GM21515 (cell line): Measurements from ENCODE around the gene ZCCHC14.
"Not testable (repeated sequence)": the region's sequence is repeated elsewhere in the genome, so short reads cannot be mapped to it uniquely, and the experiment has no call there.

Experiments
- ATAC-seq: cut with Tn5 transposase; IDR thresholded peaks from one replicate; pipeline ENCODE4 v1.9.1; 2021; ENCODE audit not compliant: unreplicated experiment

Gene ZCCHC14

DNA sequence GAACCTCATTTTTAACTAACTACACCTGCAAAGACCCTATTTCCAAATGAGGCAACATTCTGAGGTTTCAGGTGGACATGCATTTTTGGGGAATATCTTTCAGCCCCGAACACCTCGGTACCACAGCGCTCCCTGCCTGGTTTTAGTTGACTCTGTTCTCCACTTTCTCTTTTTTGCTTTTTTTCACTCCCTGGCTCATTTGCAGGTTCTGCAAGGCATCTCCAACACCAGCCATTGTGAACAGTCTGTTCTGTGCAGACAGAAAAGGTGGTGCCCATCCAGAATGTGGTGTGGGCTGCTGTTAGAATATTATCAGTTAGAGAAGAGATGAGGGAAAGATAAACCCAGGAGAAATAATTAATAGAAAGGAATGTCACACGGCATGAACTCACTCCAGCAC lies 32.5 kb upstream of the ZCCHC14 start:
- no peak for ATAC-seq

- ATAC-seq: no peak
Observed at GRCh38 chr16:87524407-87524806, 31.6 kb upstream of the ZCCHC14 start.

- not testable (repeated sequence) for ATAC-seq
Observed at GRCh38 chr16:87523605-87524004, 30.8 kb upstream of the ZCCHC14 start.

- not testable (repeated sequence) for ATAC-seq
Observed at GRCh38 chr16:87521764-87522163, 28.9 kb upstream of the ZCCHC14 start.

- ATAC-seq: not testable (repeated sequence)
Observed at GRCh38 chr16:87519170-87519569, 26.3 kb upstream of the ZCCHC14 start.

GRCh38 chr16:87518430-87519051 lies 25.7 kb upstream of the ZCCHC14 start:
- ATAC-seq: not testable (repeated sequence)

GRCh38 chr16:87517610-87518429 lies 25.0 kb upstream of the ZCCHC14 start:
- not testable (repeated sequence) for ATAC-seq

DNA sequence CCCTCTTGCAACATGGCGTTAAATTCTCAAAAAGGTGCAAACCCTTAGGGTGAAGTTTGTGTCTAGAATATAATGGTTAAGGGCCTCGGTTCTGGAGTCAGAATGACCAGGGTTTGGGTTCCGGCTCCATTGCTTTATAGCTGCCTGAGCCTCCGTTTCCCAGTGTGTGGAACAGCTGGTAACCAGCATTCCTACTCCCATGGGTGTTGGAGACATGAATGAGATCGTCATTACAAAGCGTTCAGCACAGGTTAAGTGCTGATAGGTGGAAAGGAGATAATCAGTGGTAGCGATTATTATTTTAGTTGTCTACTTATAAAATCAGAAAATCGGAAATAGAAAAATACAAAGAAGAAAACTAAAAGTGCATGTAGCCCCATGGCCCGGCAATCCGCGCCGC lies 23.5 kb upstream of the ZCCHC14 start:
- ATAC-seq: no peak

DNA sequence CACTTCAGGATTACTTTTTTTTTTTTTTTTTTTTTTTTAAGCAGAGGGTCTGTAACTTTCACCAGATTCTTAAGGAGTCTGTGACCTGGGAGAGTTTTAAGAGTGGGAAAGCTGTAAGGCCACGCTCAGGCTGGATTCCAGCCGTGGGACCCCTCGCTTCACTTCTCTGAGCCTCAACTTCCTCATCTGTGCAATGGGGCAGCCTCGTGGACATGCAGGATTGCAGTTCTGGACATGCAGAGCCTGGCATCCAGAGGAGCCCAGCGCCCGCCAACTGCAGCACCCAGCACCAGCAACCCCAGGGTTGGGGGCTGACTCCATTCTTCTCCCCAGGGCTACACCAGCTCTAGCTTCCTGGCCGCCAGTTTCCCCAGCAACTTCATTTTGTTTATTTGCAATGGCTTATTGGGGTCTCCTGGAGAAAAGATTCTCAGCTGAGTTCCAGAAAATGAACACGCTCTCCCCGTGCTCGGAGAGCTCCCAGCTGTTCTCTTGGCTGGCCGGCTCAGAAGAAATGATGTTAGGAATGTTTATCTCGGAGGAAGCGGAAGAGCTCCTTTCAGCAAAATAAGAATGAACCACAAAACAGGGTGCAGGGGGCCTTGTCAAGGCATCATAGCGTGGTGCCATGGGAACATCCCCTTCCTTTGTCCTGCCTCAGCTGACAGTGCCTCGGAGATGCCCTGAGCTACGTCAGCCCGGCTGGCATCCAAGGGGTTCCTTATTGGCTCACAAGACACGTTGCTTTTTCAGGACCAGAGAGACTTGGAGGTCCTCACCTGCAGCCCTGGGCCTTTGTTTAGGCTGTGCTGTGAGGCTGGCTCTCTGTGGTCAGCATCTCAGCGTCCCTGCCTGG lies 22.9 kb upstream of the ZCCHC14 start:
- ATAC-seq: no peak

DNA sequence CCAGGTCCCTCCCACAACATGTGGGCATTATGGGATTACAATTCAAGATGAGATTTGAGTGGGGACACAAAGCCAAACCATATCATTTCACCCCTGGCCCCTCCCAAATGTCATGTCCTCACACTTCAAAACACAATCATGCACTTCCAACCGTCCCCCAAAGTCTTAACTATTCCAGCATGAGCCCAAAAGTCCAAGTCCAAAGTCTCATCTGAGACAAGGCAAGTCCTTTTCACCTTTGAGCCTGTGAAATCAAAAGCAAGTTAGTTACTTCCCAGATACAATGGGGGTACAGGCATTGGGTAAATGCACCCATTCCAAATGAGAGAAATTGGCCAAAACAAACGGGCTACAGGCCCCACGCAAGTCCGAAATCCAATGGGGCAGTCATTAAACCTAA lies 17.0 kb upstream of the ZCCHC14 start:
- ATAC-seq: not testable (repeated sequence)

GRCh38 chr16:87507351-87508069 lies 14.7 kb upstream of the ZCCHC14 start:
- no peak for ATAC-seq

DNA sequence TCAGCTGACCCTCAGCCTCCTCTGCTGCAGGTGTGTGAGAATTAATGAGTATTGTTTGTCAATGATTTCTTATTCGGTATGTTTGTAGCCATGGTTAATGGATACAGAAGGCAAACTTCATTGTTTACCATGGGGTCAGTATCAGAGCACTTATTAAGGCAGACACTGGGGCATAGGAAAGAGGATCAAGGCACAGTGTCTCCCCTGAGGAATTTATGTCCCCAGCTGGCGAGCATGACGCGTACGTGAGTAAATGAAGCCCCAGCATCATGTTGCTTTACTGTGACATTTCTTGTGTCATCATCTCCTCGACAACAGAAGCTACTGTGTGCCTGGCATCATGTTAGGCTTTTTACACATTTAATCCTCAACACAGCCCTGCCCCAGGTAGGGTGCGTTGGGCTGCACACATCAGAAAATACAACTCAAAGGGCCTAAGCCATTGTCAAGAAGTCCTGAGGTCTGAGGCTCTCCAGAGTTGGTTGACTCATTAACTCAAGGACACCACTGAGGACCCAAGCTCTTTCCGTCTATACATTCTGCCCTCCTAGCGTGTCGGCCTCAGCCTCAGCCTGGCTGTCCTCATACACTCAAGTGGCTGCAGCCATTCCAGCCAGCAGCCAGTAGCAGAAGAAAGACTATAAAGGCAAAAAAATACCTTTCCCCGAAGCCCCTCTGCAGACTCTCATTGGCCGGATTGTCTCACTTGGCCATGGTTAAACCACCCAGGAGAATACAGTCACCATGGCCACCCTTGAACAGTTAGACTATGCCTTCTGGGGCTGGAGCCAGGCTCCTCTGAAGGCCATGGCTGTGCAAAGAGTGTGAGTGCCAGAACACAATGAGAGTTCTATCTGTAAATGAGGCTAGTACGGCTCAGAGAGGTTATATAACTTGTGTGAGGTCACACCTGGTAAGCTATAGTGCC lies 13.9 kb upstream of the ZCCHC14 start:
- no peak for ATAC-seq

DNA sequence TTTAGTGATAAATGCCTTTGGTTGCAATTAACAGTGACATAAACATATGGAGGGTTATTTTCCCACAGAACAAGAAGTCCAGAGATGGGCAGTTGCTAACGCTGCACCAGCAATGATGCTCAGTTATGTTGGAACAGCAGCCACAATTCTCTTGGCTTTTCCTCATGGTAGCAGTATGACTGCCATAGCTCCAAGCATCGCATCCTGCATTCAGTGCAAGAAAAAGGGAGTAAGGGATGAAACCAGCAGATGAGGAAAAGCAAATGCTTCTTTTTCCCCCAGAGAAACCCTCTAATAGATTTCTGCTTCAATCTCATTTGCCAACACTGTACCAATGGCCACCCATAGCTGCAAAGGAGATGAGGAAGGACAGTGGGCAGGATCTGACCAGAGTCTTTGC lies 13.0 kb upstream of the ZCCHC14 start:
- no peak for ATAC-seq

GRCh38 chr16:87503232-87503937 lies 10.6 kb upstream of the ZCCHC14 start:
- not testable (repeated sequence) for ATAC-seq

DNA sequence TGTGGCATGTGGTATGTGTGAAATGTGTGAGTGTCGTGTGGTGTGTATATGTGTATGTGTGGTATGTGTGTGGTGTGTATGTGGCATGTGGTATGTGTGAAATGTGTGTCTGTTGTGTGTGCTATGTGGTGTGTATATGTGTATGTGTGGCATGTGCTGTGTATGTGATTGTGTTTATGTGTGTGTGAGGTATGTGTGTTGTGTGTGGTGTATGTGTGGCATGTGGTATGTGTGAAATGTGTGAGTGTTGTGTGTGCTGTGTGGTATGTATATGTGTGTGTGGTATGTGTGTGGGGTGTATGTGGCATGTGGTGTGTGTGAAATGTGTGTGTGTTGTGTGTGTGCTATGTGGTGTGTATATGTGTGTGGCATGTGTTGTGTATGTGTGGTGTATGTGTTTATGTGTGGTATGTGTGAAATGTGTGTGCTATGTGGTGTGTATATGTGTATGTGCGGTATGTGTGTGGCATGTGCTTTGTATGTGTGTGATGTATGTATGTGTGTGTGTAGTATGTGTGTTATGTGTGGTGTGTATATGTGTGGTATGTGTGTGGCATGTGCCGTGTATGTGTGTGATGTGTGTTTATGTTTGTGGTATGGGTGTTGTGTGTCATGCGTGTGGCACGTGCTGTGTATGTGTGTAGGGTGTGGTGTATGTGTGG lies 9.6 kb upstream of the ZCCHC14 start:
- no peak for ATAC-seq

- ATAC-seq: no peak
Observed at GRCh38 chr16:87501117-87501516, 8.3 kb upstream of the ZCCHC14 start.

DNA sequence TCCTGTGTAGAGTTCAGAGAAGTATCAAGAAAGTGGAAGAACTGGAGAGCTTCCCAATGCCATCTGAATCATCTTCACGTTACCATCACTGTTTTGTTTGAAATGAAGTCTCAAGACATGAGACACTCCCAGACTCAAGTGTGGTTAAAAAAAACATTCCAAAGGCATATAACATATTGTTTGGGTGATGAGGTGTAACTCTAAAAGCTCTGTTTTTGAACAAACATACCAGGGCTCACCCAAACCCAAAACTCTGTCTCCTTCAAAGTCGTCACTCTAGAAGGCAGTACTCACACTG lies 6.3 kb upstream of the ZCCHC14 start:
- no peak for ATAC-seq

DNA sequence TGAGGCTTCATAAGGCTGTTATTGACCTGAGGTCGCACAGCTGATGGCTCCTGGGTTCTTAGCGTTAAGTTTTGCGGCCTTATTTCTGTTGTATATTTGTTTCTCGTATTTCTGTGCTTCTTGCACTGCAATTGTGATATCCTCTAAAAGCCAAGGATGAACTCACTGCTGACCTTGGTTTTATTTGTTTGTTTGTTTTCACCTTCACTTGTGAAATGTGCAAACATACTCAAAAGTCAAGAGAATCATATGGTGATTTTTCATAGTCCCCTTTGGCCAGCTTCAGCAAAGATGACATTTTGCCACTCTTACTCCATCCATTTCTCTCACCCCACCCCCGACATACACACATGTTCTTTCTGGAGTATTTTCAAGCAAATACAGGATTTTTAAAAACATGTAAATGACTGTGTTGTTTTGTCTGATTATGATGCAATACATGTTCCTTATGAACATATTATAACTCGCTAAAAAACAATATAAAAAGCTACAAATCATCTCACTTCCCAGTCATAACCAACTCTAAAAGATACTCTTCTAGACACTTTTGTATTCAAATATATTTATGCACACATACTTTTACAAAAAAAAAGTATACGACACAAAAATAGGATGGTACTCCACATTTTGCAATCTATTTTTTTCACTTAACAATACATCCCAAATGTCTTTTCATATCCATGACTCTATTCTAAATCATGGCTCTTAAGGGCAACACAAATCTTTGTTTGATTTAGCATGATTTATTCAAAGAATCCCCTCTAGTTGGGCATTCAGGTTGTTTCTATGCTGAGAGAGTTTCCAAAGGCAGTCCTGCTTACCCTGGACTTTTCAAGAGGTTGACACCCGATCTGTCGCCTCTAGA lies 5.7 kb upstream of the ZCCHC14 start:
- no peak for ATAC-seq
